MV-4-11 (cell line): ENCODE results near the gene FEN1.

Experiments used
- DNase-seq: peaks from one replicate; lab custom pipeline; 2025; lab: John Stamatoyannopoulos, UW

The FEN1 gene

DNA sequence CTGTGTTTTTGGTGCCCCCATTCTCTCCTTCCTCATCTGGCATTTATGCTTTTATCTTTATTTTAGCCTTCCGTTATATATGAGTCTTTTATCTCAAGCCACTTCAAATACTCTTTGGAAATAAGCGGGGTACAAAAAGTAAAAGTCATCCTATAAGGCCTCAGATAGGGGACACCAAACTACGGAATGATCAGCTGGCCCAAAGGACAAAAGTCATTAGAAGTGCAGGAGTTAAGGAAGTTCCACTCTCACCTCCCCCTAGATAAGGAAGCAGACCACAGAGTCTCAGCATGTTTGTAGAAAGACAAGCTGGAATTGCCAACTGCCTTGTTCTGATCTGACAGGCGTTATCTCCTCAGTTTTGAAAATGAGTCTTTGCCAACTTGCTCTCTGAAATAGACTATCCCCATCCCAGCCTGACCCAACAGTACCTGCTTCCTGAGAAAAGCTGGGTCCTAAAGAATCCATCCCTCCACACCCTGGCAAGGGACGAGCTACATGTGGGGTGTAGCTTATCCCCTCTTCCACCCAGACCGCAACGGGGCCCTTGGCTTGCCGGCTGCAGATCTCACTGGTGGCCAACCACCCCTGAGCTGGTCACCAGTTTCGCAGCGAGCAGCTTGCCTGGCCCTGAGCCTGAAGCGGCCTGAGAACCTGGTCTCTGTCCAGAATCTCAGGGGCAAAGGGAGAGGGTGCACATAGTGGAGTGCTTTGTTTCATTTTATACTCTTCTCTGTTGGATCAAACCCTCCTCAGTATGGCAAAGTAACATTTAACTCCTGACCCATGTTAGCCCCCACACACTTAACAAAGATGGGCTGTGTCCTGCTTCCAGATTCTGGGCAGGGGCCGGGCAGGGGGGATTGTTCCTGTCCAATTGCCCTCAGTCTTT, 49.2 kb downstream of the FEN1 start:
- no peak for DNase-seq

DNA sequence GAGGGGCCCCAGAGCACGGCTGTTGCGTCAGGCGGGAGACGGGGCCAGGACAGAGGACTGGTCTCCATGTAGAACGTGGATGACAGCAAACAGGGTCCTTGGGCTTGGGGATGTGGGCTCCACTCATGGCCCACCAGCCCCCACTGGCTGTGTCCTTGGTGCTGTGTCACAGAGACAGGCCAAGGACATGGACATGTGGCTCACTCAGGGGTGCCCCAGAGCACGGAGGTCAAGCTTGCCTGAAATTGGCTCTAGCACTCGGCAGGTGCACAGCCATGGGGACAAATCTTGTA, 49.8 kb downstream of the FEN1 start:
- no peak for DNase-seq

DNA sequence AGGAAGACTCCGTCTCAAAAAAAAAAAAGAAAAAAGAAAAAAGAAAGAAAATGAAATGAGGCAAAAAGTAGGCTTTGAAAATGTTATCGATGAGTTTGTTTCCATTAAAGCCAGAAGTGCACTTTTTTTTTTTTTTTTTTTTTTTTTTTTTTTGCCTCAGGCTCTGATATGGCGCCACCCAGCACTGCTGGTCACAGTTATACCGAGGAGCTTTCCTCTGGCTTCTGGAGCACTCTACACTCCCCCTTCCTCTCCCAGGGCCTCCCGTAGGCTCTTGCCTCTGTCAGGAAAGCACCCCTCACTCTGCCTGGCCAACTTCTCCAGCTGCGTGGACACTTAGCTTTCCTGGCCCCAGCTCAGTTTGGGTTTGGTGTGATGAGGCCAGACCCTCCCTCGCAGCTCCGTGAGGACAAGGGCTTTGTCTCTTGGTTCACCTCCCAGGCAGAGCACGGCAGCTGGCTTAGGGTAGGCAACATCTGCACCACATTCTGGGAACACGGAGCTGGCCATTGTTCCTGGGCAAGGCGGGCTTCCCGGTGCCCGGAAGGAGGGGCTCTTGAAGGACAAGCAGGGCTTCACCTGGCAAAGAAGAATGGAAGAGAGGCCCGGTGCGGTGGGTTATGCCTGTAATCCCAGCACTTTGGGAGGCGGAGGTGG, 52.3 kb downstream of the FEN1 start:
- DNase-seq, result no peak

DNA sequence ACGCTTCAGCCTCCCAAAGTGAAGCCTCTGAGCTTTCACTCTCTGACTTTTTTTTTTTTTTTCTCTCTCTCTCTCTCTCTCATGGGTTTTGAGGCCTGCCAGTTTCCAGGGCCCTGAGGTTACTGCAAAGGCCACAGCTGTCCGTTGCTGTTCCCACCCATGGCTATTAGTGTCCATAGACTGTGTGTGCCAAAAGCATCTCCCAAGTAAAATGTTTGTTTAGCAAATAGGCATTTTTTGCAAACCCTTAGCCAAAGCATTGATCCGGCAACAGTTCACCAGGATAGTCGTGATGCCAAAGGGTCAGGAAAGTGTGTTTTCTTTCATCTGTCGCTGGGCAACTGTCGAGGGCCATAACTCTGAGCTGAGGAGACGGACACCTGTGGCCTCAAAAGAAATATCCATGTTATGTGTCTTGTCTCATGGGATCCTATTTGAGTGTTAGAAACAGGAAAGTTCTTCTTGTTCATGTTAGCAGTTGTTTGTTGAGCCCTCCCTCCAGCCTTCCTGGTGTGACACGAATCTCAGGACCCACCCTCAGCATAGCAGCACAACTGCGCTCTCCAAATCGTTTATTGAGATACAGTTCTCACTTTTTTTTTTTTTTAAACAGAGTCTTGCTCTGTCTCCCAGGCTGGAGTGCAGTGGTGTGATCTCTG, 53.8 kb downstream of the FEN1 start:
- no peak for DNase-seq
